OCI-LY1 (cell line): ENCODE measurements around the gene CASP8.

Experiments
- EZH2 ChIP-seq: fragments of 200-600 bp; sonication (generic), shearing (Covaris generic); IDR thresholded peaks from 2 replicates; pipeline ENCODE4 v1.8.0; 2017; ENCODE audit warnings: borderline replicate concordance, mixed run types, mild to moderate bottlenecking, antibody characterized with exemption, low read length, moderate library complexity, mixed read lengths
- TF ChIP-seq, protein P1 (sequence below): fragments of 200-600 bp; sonication (generic), shearing (Covaris generic); IDR thresholded peaks from 2 replicates; pipeline ENCODE4 v1.5.1; 2017; ENCODE audit warnings: mild to moderate bottlenecking, antibody characterized with exemption, low read length, moderate library complexity, mixed read lengths

DNA sequence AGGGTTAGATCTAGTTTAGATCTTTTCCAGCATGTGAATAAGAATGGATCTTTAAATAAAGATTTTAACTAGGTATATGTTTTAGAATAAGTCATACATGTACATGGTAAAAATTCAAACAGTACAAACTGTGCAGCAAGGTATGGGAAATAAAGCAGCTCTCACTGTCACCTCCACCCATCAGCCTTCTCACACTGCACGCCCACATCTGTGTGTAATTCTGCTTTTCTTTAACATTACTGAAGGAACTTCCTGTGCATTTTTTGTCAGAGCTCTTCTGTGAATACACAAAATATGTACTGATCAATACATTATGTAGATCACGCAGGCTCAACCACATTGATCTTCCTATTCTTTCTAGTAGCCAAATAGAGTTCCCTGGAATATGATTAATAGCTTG is 3.4 kb downstream of the CASP8 start:
- TF ChIP-seq EZH2, result no peak
- TF ChIP-seq, protein P1, sequence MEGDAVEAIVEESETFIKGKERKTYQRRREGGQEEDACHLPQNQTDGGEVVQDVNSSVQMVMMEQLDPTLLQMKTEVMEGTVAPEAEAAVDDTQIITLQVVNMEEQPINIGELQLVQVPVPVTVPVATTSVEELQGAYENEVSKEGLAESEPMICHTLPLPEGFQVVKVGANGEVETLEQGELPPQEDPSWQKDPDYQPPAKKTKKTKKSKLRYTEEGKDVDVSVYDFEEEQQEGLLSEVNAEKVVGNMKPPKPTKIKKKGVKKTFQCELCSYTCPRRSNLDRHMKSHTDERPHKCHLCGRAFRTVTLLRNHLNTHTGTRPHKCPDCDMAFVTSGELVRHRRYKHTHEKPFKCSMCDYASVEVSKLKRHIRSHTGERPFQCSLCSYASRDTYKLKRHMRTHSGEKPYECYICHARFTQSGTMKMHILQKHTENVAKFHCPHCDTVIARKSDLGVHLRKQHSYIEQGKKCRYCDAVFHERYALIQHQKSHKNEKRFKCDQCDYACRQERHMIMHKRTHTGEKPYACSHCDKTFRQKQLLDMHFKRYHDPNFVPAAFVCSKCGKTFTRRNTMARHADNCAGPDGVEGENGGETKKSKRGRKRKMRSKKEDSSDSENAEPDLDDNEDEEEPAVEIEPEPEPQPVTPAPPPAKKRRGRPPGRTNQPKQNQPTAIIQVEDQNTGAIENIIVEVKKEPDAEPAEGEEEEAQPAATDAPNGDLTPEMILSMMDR, result no peak
